WI38 (cell line): Measurements from ENCODE around the gene ZNF330.
A peak's percentile ranks its signal among the peaks of the same experiment; 100 is the strongest.
"Not testable (repeated sequence)": the region's sequence is repeated elsewhere in the genome, so short reads cannot be mapped to it uniquely, and the experiment has no call there.

ENCODE experiments used
- H3K4me3 ChIP-seq: 2 replicates; pipeline ENCODE4 v1.5.1; 2011; ENCODE audit warnings: low read depth, mild to moderate bottlenecking, control low read depth, low read length
- CTCF ChIP-seq: IDR thresholded peaks from 2 replicates; pipeline ENCODE4 v1.5.1; 2012; ENCODE audit warnings: low read depth, mild to moderate bottlenecking, control low read depth, low read length

ZNF330 gene

DNA sequence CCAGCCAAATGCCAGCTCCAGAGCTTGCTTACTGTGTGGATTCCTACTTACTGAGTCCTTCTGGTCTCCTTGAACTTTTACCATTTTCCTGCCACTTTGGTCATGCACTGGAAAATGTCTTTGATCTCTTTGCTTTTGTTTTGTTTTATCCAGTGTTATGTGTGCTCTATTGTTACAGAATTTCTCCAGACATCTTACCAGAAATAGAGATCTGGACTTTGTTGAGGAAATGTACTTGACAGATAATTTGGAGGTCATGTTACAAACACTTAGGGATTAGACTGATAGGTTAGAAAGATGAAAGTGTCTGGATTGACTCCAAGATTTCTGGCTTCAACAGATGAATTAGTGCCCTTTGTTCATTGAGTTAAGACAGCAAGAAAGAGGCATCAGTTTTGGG lies 5.7 kb upstream of the ZNF330 start:
- no peak overlapping the region for H3K4me3 ChIP-seq
- TF ChIP-seq CTCF, result no peak

DNA sequence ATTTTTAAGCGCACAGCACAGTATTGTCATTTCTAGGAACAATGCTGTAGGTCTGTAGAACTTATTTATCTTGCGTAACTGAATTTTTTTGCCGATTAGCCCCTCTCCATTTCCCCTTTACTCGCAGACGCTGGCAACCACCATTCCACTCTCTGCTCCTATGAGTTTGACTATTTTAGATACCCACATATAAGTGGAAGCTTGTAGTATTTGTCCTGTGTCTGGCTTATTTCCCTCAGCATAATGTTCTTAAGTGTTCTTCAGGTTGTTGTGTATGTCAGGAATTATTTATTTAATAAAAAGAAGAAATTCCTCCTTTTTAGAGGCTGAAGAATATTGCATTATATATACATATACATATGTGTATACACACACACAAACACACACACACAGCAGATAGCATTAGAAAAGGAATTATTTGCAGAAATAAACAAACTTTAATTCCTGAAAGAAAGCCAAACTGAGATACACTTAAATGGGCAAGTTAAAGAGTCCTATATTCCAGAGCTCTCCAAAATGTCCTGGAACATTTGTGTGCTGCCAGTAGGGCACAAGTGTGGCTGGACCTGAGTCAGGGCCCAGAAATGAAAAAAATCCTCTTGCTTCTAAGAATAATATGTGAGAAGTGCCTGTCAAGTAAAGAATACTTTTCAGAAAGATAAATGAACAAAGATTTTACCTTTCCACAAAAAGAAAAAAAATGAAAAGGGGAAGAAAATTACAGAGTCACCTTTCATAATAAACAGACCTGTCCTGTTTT lies 4.5 kb upstream of the ZNF330 start:
- no peak overlapping the region for H3K4me3 ChIP-seq
- no peak for TF ChIP-seq CTCF

DNA sequence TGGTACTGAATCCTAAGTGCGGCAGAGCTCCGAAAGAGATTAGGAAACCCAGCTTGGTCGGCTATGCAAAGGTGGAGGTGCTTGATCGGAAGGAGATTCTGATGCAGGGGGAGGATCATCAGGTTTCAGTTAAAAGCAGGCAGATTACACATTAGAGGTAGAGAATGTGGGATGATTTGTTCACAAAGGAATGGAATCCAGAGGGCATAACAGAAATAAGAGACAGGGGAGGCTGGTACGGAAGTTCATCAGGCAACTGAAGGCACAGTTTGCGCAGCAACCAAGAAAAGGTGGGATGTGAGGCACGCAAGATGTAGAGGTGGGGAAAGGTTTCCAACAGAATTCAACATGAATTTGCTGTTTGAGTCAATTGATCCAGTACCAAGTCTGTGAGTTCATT lies 424 bp upstream of the ZNF330 start:
- peak overlapping the region; percentile 96 for H3K4me3 ChIP-seq

DNA sequence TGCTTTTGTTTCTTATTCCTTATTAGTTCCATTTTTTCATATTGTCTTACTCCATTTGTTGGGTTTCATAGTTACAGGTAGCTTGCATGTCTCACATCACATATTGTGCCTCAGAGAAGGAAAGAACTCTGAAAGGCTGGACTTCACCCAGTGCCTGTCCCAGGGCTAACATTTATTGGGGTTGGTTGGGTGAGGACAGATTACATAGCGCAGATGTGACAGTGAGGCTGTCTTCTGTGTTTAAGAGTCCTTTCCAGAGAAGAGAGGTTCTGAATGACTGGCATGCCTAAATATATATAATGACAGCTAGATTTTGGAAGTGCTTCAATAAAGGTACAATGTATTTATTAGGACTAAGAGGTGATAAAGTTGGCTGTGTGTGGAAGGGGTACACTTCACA lies 2.7 kb downstream of the ZNF330 start:
- no peak overlapping the region for H3K4me3 ChIP-seq
- no peak for TF ChIP-seq CTCF

More for the DNA sequence above, 424 bp upstream of the ZNF330 start:
- no peak for TF ChIP-seq CTCF

DNA sequence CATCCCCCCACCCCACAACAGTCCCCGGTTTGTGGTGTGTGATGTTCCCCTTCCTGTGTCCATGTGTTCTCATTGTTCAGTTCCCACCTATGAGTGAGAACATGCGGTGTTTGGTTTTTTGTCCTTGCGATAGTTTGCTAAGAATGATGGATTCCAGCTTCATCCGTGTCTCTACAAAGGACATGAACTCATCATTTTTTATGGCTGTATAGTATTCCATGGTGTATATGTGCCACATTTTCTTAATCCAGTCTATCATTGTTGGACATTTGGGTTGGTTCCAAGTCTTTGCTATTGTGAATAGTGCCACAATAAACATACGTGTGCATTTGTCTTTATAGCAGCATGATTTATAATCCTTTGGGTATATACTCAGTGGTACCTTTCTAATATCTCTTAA lies 6.6 kb downstream of the ZNF330 start:
- H3K4me3 ChIP-seq, result not testable (repeated sequence)

- H3K4me3 ChIP-seq, result no peak overlapping the region
- TF ChIP-seq CTCF, result no peak
Measured at GRCh38 chr4:141229408-141230101, 8.9 kb downstream of the ZNF330 start.

- no peak overlapping the region for H3K4me3 ChIP-seq
Measured at GRCh38 chr4:141233673-141234072, 13.0 kb downstream of the ZNF330 start.

More at GRCh38 chr4:141233673-141234072, 13.0 kb downstream of the ZNF330 start:
- no peak for TF ChIP-seq CTCF
